Stimulated activated CD8-positive, alpha-beta memory T cell treated with anti-CD3 and anti-CD28 coated beads, Interleukin-12 subunit alpha, Interleukin-12 subunit beta, amount 100 ng/mL, for 24 hours (primary cell): Measurements from ENCODE around the gene COL27A1.

Experiments
- DNase-seq: peaks from one replicate; pipeline ENCODE4 v3.0.0-alpha.2; 2020; ENCODE audit errors: extremely low read depth

Gene COL27A1

DNA sequence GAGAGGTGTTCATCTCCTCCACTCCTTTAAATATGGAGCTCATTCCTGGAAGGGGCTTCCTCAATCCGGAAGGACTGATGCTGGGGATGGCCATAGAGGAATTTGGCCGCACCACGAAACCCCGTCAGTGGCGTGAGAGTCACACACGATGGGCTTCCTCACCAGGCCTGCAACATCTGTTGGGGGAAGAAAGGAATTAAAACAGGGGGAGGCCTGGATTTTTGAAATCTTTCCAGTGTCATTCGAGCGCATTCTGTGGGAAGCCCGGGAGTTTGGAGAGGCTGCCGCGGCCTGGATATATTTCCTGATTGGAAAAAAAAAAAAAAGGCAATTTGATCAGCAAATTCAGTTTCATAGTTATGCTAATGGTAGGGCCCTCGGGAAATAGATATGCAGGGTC is 91.2 kb downstream of the COL27A1 start:
- no peak for DNase-seq

DNA sequence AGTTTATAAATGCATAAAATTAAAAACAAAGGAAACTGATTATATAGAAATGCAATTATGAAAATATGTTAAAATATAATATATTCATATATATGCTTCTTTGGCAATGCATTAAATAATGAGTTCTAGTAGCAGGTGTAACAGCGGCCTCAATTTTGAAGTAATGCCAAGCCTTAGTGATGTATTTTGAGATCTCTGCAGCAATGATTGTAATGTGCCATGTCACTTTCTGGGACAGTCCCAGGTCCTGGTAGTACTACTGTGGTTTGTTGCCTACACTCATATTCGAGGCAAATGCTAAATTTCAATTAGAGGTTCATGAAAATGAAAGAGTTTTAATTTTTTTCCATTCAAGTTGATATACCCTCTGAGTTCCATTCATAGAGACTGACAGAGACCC is 91.7 kb downstream of the COL27A1 start:
- DNase-seq, result no peak

DNA sequence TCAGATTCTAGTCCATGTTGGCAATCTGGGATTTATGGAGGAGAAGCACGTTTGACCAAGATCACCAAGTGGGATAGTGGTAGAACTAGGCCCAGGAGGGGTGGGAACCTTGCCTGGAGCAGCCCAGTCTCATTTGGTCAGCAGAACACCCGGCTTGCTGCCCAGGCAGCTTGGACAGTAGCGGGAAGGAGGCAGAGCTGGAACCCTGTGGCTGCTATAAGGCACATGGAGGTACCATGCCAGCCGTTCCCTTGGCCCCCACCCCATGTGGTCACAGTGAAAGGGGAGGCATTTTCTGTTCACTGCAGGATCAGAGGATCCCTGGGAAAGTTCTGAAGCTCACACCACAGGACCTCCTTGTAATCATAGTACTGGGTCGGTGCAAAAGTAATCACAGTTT is 92.2 kb downstream of the COL27A1 start:
- DNase-seq, result no peak

DNA sequence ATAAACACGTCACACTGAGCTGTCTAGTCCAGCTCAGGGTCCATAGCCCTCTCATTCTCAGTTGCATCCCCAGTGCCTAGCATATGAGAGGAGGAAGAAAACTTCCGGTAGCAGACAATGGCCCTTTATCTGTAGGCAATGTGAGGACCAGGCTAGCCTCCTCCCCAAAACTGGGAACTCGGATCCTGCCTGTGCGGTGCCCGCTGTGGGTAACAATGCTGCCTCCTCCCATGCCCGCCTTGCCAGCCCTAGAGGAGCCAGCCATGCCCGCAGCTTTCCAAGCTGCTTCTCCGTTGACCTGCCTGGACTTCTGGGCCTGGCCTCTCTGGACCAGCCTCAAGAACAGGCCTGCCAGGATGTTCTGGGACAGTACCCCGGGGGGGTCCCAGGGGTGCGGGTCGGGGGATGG is 93.0 kb downstream of the COL27A1 start:
- no peak for DNase-seq

DNA sequence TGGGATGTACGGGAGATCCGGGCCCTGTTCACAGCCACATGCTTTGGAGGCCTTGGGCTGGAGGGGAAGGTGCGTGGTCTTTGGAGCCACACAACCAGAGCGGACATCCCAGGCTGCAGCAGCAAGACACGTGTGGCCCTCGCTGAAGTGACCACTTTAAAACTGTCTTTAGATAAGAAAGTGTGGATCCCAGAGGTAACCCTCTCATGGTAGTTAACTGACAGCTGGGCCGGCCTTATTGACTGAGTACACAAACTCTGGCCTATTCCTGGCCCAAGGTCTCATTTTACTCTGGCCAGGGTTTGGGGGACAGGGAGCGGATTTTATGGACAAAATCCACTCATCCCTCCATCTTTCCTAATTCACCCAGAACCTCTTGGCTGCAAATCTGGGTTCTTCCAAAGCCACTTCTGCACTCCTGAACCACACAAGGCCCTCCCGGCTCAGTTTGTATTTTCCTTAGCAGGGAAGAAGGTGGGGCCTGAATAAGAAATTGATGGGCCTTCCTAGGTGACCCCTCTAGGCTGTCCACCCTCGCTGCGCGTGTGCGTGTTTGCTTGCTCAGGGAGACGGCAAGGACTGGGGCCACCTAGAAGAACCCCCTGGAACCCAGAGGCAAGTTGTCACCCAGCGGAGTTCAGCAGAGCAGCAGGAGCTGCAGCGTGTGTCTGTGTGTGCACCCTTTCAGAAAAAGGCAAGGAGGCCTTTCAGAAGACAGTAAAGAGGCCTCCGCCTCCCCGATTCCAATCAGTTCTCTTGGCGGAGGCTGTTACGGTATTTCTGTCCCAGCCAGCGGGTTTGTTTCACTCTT is 94.3 kb downstream of the COL27A1 start:
- no peak for DNase-seq

DNA sequence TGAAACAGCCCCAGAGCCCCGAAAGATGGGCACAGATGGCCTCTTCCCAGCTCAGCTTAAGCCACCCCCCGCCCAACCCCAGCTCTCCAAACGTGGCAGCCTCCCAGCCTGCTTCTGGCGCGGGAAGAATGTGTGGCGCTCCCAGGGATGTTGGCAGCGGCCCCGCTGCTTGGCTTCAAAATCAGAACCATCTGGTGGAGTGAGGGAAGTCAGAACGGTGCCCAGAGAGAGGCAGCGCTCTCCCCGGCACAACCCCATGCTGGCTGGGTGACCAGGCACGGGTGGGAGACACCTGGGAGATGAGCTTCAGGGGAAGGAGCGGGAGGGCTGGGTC is 94.9 kb downstream of the COL27A1 start:
- no peak for DNase-seq

DNA sequence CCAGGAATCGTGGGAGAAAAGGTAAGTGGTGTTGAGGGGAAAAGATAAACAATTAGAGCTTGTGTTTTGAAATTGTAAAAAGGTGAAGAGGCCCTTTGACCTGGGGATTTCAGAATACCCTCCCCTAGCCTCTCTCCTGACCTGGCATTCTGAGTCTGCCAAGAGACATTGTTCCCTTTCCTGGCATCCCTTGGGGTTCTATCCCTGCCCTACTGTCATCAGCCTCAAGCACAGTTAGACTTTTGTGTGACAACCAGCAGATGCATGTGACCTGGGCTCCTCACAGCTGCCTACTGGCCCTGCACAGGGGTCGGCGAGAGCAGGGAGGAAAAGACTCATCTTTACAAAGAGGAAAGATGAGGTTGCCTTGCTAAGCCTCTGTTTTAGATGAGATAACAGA is 95.3 kb downstream of the COL27A1 start:
- DNase-seq, result no peak

DNA sequence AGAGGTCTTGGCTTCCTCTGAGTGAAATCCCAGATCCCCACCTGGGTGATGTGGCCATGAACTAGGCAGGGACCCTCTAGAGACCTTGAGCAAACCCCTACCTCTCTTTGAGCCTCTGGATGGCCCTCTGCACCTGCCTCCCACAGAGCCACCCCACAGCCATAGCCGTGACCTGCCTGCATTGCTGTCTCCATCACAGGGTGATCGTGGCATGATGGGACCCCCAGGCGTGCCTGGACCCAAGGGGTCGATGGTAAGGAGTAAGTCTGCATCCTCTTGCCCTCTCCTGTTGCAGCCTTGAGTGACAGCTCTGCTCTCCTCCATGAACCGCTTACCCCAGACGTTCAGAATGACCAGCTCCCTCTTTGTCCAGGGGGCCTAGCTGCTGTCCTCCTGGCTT is 97.1 kb downstream of the COL27A1 start:
- no peak for DNase-seq

DNA sequence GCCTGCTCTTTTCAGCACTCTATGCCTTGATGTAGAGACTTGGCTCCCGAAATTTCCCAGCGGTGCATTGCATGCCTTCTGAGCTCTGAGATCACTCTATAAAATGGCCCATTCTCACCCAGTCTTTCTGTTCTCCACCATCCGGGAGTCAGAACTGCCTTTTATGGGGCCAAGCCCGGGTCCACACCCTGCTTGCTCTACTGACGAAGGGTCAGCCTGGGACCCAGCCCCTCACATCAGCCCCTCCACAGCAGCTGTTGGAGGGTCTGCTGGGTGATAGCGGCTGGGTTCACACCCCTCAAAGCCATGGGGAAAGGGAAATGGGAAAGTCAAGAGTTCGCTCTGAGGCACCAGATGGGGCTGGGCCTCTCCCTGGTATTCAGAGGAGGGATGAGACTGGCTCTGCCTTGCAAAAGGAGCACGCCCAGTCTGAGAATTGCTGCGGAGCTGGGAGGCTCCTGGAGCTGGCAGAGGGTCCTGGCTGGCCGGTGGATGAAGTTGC is 101.5 kb downstream of the COL27A1 start:
- no peak for DNase-seq

DNA sequence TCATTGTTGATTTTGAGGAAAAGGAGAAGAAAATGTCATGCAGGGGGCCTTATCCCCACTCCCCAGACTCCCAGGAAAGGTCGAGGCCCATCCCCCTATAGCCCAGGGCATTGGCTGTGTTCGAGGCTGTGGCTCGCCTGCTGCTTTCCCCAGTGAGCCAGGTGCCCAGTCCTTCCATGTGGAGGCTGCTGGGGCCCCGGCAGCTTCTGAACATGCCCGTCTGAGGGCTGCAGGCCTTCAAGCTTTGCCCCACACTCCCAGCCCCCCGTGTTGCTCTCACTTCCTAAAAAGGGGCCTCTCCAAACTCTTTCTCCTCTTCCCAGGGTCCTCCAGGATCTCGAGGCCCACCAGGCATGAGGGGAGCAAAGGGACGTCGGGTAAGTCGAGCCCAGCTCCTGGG is 102.9 kb downstream of the COL27A1 start:
- no peak for DNase-seq

DNA sequence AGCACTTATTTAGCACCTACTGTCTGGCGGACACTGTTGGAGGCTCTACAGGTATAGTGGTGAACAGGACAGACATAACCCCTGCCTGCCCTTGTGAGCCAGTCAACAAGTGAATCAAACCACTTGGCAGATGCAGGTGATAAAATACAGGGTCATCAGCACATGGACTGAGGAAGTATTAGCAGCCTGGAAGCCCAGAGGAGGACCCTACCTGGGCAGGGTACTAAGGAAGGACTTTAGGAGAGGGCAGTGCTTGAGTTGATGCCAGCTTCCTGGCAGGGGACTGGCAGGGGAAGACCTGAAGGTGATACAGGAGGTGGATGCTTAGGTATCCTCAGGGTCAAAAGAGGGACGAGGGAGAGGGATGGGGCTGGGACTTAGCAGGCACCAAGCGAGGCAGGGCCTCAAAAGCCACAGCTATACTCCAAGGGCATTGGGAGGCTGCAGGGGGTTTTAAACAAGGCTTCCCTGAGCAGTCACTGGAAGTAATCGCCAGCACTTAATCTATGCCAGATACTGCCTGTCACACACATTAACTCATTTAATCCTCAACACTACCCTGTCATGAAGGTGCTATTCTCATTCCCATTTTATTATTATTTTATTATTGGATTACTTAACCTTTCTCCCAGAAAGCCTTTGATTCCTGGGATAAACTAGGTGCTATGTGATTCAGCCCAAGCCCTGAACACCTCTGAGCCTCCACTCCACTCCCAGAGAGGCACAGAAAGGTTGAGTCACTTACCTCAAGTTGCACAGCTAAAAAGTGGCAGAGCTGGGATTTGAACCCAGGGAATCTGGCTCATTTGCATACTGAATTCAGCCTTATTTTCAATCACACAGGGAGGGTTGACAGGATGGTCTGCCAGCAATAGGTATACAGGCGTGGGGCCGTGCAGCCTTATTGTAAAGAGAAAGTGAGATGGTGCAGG is 103.8 kb downstream of the COL27A1 start:
- no peak for DNase-seq

DNA sequence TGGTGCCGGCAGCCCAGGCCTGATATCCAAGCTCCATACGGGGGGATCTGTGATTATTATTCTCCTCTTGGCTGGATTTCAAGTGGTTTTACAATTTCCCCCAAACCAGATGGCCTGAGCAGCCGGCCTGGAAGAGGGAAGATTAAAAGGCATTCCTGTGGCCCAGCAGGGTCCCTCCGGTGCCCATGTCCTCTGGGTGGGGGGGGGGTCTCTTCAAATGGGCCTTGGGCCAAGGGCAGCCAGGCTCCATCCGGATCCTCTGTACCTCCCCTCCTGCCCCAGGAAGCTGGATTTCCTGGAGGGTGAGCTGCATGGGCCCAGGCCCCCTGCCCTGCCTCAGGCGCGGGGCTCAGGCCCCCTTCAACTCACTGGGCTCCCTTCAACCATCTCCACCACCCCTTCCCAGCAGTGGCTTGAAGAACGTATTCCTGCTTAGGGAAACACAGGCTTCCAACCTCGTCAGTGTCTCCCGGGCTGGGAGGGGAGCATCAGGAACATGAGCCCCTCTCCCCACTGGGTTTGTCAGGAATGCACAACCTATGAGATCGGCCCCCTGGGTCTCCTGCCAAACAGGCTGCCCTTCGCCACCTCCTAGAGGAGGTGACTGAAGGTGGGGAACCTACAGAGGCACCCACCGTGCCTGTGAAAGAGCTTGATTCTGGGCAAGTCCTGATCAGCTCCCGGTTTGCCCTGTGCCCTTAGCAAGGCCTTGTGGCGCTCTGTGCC is 104.6 kb downstream of the COL27A1 start:
- no peak for DNase-seq

DNA sequence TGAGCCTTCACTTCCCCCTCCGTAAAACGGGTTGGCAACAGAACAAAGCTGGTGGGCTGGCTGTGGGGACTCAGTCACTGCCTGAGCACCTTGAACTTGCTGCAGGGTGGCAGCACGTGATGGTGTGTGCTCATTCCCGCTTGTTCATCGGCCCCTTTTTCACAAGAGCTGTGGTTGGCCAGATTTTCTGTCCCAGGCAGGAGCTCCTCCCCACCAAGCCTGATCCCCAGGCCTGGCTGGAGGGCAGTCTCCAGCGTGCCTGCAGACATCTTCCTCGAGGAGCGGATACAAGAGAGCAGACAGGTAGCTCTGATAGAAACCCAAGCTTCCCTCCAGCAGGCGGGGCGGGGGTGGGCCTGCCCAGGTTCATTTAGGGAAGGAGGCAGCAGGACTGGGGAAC is 105.7 kb downstream of the COL27A1 start:
- no peak for DNase-seq

DNA sequence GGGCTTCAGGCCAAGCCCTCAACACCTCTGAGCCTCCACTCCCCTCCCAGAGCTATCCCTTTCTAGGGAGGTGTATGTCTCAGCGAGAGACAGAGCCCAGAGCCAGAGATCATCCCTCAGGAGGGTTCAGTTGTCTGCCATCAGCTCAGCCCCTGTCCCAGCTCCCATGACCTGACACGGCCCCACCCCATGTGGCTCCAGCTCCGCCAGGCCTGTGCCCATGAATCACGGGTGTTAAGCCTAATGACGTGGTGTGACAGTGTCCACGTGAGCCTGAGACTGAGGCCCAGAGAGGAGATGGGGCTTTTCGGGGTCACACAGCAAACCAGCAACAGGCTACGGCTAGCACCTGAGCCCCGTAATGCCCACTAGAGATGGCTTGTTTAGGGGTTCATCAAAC is 106.7 kb downstream of the COL27A1 start:
- DNase-seq, result no peak

DNA sequence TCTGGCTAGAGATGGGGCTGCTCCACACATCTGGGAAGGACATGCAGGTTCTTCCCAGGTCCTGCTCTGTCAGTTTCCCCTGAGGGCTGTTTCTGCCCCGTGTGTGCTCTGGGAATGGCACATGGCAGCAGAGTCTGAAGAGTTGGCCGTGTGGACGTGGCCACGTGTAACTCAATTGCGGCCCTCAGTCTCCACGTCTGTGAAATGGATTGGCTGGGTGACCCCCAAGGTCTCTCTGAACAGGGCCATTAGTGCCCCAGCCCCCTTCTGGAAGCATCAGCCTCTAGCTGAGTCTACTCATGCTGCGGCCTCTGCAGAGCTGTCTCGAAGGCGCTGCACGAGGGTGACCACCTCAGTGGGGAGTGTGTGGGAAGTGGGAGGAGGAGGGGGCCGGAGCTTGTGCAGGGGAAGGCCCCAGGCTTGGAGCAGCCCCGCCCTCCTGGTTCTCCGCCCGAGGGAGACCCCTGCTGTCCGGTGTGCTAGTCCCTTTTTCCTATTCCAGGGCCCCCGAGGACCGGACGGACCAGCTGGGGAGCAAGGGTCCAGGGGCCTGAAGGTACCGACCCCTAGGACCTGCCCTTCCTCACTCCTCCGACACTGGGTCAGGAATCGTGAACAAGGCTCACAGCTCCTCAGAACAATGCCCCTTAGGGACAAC is 108.6 kb downstream of the COL27A1 start:
- DNase-seq, result no peak

DNA sequence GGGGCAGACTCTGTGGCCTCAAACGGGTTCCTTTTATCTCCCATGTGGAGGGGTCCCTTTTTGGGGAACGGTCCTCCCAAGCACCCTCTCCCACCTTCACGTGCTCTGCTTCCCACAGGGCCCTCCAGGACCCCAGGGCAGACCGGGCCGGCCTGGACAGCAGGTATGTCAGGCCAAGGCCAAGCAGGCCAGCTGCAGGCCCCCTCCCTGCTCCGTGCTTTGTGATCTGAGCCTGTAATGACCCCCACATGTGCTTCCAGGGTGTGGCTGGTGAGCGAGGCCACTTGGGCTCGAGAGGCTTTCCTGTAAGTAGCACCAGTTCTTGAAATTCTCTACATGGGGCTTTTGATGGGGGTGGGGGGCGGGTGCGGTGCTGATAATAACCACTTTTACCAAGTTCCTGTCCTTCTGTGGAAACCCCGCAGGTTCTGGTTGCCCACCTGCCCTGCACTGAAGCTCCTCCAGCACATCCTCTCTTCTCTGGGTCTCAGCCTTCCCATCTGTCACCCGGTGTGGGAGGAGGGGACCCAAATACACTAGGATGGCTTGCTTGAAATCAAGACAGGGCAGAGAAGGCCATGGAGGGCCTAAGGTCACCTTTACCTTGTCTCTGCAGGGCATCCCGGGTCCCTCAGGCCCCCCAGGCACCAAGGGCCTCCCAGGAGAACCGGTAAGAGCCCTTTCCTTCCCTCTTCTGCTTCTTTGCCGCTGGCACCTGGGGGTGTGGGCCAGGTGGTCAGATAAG is 109.6 kb downstream of the COL27A1 start:
- no peak for DNase-seq

DNA sequence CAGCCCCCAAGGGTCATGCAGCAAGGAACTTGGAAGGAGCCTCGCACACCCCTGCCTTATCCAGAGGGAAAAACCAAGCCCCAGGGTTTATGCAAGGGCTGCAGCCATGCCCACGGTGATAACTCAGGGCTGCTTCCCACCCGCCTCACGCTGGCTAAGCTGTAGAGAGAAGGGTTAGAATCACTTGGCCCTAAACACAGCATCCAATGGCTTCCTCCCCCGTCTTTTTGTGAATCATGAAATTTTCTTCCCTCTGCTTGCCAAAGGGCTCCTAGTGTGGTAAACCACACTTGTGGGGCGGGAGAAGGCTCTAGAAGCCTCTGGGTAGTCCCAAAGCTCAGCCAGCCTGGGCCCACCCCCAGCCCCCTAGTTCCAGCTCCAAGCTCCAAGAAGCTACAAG is 111.6 kb downstream of the COL27A1 start:
- DNase-seq, result no peak

DNA sequence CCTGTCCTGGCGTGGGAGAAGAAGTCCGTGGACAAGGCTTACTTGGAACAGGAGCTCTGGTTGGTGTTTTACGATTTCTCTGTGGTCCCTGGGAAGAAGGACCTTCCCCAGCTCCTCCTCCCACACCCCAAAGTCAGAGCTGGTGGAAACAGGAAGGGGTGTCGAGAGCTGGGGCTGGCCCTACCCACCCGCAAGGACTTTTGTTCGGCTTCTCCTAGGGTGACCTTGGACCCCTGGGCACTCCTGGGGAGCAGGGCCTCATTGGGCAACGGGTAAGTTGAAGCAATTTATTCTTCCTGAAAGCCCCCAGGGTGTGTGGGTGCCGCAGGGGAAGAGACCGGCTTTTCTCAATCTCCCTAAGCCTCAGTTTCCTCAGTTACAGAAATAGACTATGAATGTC is 113.7 kb downstream of the COL27A1 start:
- no peak for DNase-seq

DNA sequence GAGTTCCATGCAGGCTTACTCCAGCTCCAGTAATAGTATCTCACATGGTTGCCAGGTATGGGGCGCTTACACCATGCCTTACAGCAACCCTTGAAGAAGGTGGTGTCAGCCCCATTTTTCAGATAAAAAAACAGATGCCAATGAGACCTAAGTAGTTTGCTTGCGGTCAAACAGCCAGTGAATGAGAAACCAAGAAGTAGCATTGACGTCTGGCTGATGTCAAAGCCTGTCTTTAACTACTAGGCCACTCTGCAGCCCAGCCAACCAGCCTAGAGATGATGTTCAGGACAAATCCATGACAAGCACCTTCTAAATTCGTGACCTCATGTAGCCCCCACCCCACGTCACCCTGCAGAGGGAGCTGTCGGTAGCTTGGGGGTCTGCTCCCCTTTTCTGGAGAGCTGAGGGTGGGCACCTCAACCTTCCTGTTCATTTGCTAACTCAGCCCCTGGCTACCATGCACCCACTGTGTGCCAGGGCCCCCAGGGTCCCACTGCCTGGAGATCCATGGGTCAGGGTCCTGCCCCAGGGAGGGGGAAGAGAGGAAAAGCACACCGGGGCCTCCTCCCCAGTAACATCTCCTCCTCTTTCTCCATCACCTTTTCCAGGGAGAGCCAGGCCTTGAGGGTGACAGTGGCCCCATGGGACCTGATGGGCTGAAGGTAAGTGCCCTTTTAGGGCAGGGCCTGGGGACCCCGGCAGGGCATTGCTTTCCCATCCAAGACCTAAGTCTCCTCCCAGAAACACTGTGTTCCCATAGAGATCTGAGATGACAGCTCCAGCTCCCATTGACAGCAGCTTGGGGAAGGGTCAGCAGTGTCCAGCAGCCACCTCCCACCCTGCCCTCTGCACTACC is 115.0 kb downstream of the COL27A1 start:
- DNase-seq, result no peak
